PC-9 (cell line): Measurements from ENCODE around the gene NOTCH4. TPM values are rescaled to one million over a fixed set of nuclear protein-coding genes. Genes with fewer than 3 reads are reported as not detected.

Experiments
- BruUV-seq: library from RNA; stranded (reverse); fragments of 400-500 nt; replicated peaks from 2 replicates; lab custom pipeline; 2021; lab: Mats Ljungman, UMichigan
- CTCF ChIA-PET: fragments of 300-600 bp; sonication (Branson Sonifier 250); formaldehyde crosslinking; loops from one replicate; lab custom pipeline; 2022; ENCODE audit warnings: antibody characterized with exemption; lab: Charles Lee
- POLR2A ChIA-PET: fragments of 300-600 bp; sonication (Branson Sonifier 250); formaldehyde crosslinking; loops from one replicate; lab custom pipeline; 2022; ENCODE audit warnings: antibody characterized with exemption; ENCODE audit not compliant: unreplicated experiment; lab: Charles Lee
- DNase-seq, 2 experiments: peaks; one replicate each; pipeline versions ENCODE4 v3.0.0 to v3.0.0-alpha.2; 2015 to 2022; ENCODE audit warnings: mixed read lengths in 1 of 2
- H2AFZ ChIP-seq: fragments of 200-600 bp; sonication (generic); 2 replicates; pipeline ENCODE4 v1.8.1; 2017; ENCODE audit warnings: antibody characterized with exemption
- H3F3A ChIP-seq: fragments of 200-600 bp; sonication (generic); 2 replicates; pipeline ENCODE4 v1.8.1; 2017; ENCODE audit warnings: antibody characterized with exemption, mild to moderate bottlenecking, low read depth; ENCODE audit not compliant: insufficient read depth
- H3K27ac ChIP-seq: fragments of 200-600 bp; sonication (generic); 2 replicates; pipeline ENCODE4 v1.6.1; 2016; ENCODE audit warnings: mixed run types
- H3K27me3 ChIP-seq: fragments of 200-600 bp; sonication (generic); 2 replicates; pipeline ENCODE4 v1.6.1; 2016; ENCODE audit warnings: low read depth, mixed run types; ENCODE audit not compliant: insufficient read depth
- H3K36me3 ChIP-seq: fragments of 200-600 bp; sonication (generic); 2 replicates; pipeline ENCODE4 v1.6.1; 2016; ENCODE audit warnings: low read depth, mixed run types
- H3K4me1 ChIP-seq: fragments of 200-600 bp; sonication (generic); replicated peaks from 2 replicates; pipeline ENCODE4 v1.6.1; 2016; ENCODE audit warnings: mixed run types; ENCODE audit not compliant: insufficient read depth
- H3K4me2 ChIP-seq: fragments of 200-600 bp; sonication (generic); 2 replicates; pipeline ENCODE4 v1.6.1; 2017; ENCODE audit warnings: mixed run types
- H3K4me3 ChIP-seq: fragments of 200-600 bp; sonication (generic); 2 replicates; pipeline ENCODE4 v1.6.1; 2016; ENCODE audit warnings: mixed run types
- H3K79me2 ChIP-seq: fragments of 200-600 bp; sonication (generic); 2 replicates; pipeline ENCODE4 v1.6.1; 2017; ENCODE audit warnings: low read depth, mixed run types
- H3K9me2 ChIP-seq: fragments of 200-600 bp; sonication (generic); 2 replicates; pipeline ENCODE4 v1.8.1; 2017; ENCODE audit warnings: mild to moderate bottlenecking; ENCODE audit not compliant: insufficient read depth
- H3K9me3 ChIP-seq: fragments of 200-600 bp; sonication (generic); 2 replicates; pipeline ENCODE4 v1.8.1; 2016; ENCODE audit warnings: low read depth; ENCODE audit not compliant: insufficient read depth
- H4K20me1 ChIP-seq: fragments of 200-600 bp; sonication (generic); 2 replicates; pipeline ENCODE4 v1.8.1; 2017; ENCODE audit not compliant: insufficient read depth
- CTCF ChIP-seq: fragments of 200-600 bp; sonication (generic); conservative IDR thresholded peaks from 2 replicates; pipeline ENCODE4 v1.6.1; 2017; ENCODE audit warnings: mixed run types, antibody characterized with exemption, mild to moderate bottlenecking, moderate library complexity
- EZH2 ChIP-seq: fragments of 200-600 bp; sonication (generic); IDR thresholded peaks from 2 replicates; pipeline ENCODE4 v1.8.0; 2017; ENCODE audit warnings: antibody characterized with exemption, low read depth
- intact Hi-C: fragments of 100-400 bp; cut with micrococcal nuclease; formaldehyde crosslinking; loops from one replicate; pipeline ENCODE4 v1.10.0; 2022; ENCODE audit not compliant: unreplicated experiment
- total RNA-seq: library from RNA; stranded (reverse); gene quantifications from 2 replicates; pipeline ENCODE4 v1.2.3, GENCODE V29; 2021

The NOTCH4 gene
- total RNA-seq, 1 experiment from 2014 or later: 1.5 TPM

DNA sequence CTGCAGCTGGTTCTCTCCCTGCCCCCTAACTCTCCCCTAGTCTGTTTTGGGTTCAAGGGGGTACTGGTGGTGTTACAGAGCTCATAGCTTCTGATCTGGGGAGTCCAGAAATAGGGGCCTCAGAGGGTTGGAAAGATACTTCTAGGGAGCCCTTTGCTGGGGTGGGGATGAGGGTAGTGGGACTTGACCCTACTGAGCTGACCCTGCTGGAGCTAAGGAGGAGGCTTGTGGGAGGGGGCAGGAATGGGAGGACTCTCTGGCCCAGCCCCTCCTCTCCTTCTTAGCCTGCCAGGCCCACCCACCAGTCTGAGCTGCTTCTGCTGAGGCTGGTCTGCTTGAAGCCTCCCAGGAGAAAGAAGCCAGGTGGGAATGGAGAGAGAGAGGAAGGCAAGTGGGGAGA lies 59.6 kb downstream of the NOTCH4 start, which contains the start of gene EGFL8:
Gene EGFL8 (plus strand): TSS at position 301 of the 400 bp plus-strand sequence. CDS start 1,571 bp downstream, outside the sequence.
- Histone ChIP-seq H3K4me2 (no peak within 1 kb of the TSS), H3K9me3 (no peaks in the 10 kb centered on the region), H3K27me3 (no peaks in the 10 kb centered on the region), H3K27ac (no peak within 1 kb of the TSS), H3K9me2 (no peaks in the 10 kb centered on the region), H3K36me3 (no peaks in the 10 kb centered on the region), H3K4me1 (no peaks in the 10 kb centered on the region), H3K79me2 (no peaks in the 10 kb centered on the region), H3F3A (peaks cover 14% of the 10 kb centered on the region; the same call in 1 of the 2 replicates), H2AFZ (no peak within 1 kb of the TSS), H4K20me1 (no peaks in the 10 kb centered on the region), H3K4me3 (no peak within 1 kb of the TSS)
- intact Hi-C loops: no loop called here
- TF ChIP-seq CTCF (no peak), EZH2 (no peak)
- CTCF ChIA-PET: interaction anchor here (0.5 kb wide), 1 partner anchor 87 kb away, joined by 4 read pairs; no protein-coding TSS in a partner anchor
- POLR2A ChIA-PET: no interaction called here
- no TSS peak for BruUV-seq
- no peak for DNase-seq

GRCh38 chr6:32163559-32164258 lies 60.2 kb downstream of the NOTCH4 start:
- no peaks in the 10 kb centered on the region for H3K27me3 ChIP-seq
- H2AFZ ChIP-seq: no peak overlapping the region
- H3K9me3 ChIP-seq: no peaks in the 10 kb centered on the region
- no peaks in the 10 kb centered on the region for H3K9me2 ChIP-seq
- CTCF ChIA-PET: no interaction called here
- TF ChIP-seq EZH2: no peak
- no peak for TF ChIP-seq CTCF
- BruUV-seq: no TSS peak
- no peak overlapping the region for H3K4me3 ChIP-seq
- H3K79me2 ChIP-seq: no peaks in the 10 kb centered on the region
- H3K36me3 ChIP-seq: no peaks in the 10 kb centered on the region
- no peak overlapping the region for H3K4me2 ChIP-seq
- POLR2A ChIA-PET: no interaction called here
- intact Hi-C loops: no loop called here
- peaks cover 12% of the 10 kb centered on the region; the same call in 1 of the 2 replicates for H3F3A ChIP-seq
- DNase-seq: no peak
- no peaks in the 10 kb centered on the region for H4K20me1 ChIP-seq
- H3K27ac ChIP-seq: no peak overlapping the region
- H3K4me1 ChIP-seq: no peaks in the 10 kb centered on the region

- H3K9me2 ChIP-seq: no peaks in the 10 kb centered on the region
- peaks cover 10% of the 10 kb centered on the region for H3K4me1 ChIP-seq
- H3K27me3 ChIP-seq: no peaks in the 10 kb centered on the region
- peaks cover 25% of the 10 kb centered on the region for H3K79me2 ChIP-seq
- peaks cover 23% of the 10 kb centered on the region for H3K36me3 ChIP-seq
- no TSS peak for BruUV-seq
- H3K27ac ChIP-seq: no peak overlapping the region
- no peak for TF ChIP-seq CTCF
- TF ChIP-seq EZH2: no peak
- ChIA-PET POLR2A (interaction anchor here (0.7 kb wide), 1 partner anchor 103 kb away, joined by 6 read pairs; no protein-coding TSS in a partner anchor), CTCF (no interaction called here)
- H2AFZ ChIP-seq: no peak overlapping the region
- intact Hi-C loops: no loop called here
- no peak overlapping the region for H3K4me2 ChIP-seq
- H4K20me1 ChIP-seq: 0 out of 2 replicates have a peak, but pooled peaks cover 2% of the 10 kb centered on the region
- no peaks in the 10 kb centered on the region for H3K9me3 ChIP-seq
- DNase-seq: no peak
- H3K4me3 ChIP-seq: no peak overlapping the region
- H3F3A ChIP-seq: peaks cover 12% of the 10 kb centered on the region; the same call in 1 of the 2 replicates
These were observed 65.8 kb downstream of the NOTCH4 start for GRCh38 chr6:32158052-32158451.
